ENCODE results near the gene CSRP1. TPM values are rescaled to one million over a fixed set of nuclear protein-coding genes. Genes with fewer than 3 reads are reported as not detected.
A peak's percentile ranks its signal among the peaks of the same experiment; 100 is the strongest.
"Not testable (repeated sequence)": the region's sequence is repeated elsewhere in the genome, so short reads cannot be mapped to it uniquely, and the experiment has no call there.

The CSRP1 gene
- polyA plus RNA-seq, 4 donors: 137 to 155 (median 150) TPM

DNA sequence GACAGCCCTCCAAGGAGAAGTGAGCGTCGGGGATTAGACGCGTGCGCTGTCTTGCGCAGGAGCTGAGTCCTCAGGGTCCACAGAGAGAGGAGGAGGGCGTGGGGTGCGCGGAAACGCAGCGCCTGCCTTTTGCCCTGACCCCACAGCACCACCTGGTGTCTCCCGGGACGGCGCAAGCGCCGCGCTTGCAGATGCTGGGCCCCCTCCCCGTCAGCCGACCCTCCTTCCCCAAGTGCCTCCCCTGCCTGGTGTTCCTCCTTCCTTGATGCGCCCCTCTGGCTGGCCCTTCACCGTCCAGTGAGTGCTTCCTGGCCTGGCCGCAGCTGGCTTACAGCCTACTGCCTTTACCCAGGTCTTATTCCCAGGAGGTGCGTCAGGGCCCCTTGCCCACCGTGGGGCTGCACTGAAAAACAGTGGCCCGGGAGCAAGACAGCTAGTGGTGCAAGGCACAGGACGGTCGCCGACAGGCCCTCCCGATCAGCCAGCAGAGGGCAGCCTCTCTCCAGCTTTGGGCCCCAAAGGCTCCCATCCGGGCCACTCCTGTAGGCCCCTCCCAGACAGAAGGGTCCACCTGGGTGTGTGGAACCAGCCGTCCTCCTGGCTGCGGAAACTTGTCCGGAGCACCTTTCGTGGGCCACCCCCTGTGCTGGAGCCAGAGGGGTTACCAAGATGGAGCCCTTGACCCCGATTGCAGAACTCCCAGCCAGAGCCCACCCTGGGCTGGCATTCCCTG lies 25.0 kb downstream of the CSRP1 start:
- no peak for DNase-seq (ENCODE audit: low read depth in 4 of 4, low spot score in 3 of 4)

DNA sequence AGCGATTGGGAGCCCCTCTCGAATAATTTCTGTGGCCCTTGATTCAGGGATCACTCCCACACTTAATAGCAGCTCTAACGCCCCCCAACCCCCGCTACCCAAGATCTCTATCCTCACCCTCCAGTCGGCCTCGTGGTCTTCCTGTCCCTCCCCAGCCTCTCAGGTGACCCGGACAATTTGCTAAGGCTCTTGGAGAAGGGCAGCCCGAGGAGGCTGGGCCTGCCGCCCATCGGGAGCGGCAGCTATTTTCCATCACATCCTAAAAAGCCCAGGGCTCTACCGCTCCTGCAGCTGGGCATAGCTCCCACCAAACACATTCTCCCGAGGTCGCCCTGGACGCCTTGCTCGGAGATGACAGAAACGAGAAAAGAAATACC lies 25.9 kb downstream of the CSRP1 start:
- no peak for DNase-seq (ENCODE audit: low read depth in 4 of 4, low spot score in 3 of 4)

DNA sequence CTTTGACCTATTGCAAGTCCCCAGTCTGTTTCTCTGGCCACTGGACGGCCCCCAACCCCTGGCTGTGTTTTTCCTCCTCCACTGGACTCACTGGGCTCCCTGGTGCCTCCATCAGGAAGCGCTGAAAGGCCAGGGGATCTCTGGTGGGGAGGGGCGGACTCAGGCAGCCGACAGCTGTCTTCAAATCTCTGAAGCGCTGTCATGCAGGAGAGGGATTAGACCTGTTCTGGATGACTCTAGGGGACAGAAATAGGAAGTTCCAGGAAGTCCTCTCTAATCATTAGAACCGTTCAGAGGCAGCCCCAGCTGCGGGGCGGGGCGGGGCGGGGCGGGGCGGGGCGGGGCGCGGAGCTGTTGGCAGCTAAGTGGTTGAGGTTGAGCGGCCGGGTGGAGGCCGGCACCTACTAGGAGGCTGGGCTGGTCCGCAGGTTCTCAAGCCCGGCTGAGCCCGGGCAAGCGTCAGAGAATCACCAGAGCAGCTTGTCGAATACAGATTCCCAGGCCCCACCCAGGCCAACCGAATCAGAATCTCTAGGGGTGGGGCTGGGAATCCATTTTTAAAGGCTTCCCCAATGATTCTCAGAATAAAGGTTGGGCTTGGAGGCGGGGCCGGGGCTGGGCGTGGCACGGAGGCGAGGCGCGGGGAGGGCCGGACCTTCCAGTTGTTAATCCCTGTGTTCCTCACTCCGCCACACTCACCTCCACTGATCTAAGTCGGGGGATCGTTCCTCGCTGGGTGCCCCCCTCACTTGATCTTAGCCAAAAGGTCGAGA lies 26.5 kb downstream of the CSRP1 start:
- DNase-seq (ENCODE audit: low read depth in 4 of 4, low spot score in 3 of 4): no peak

DNA sequence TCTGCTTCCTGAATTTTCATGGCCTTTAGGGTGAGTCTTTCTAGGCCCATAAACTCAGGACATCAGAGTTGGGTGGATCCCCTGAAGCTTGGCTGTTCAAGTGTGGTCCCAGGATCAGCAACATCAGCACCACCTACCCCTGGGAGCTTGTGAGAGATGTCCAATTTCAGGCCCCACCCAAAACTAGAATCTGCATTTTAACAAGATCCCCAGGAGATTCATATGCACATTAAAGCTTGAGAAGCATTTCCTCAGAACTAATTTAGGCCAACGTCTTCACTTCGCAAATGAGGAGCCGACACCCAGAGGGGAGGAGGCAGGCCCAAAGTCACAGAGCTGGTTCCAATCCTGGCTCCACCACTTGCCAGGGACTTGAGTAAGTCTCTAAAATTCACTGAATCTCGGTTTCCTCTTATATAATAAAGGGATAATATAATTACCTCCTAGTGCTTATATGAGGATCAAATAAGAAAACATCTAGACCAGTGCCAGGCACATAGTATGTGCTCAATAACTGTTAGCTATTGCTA lies 27.7 kb downstream of the CSRP1 start:
- no peak for DNase-seq (ENCODE audit: low read depth in 4 of 4, low spot score in 3 of 4)

DNA sequence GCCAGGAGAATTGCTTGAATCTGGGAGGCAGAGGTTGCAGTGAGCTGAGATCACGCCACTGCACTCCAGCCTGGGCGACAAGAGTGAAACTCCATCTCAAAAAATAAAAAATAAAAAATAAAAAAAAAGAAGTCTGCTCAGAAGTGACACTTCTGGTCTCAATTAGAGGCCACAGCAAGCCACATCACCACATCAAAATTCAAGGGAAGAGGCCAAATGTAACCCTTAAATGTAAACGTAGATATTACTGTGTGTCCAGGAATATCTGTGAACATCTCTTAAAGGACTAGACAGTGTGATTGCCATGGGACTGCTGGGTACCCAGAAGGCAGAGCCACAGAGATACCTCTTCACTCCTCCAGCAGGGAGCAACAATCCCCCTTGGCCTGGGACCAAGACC lies 28.3 kb downstream of the CSRP1 start:
- DNase-seq (ENCODE audit: low read depth in 4 of 4, low spot score in 3 of 4): not testable (repeated sequence)

DNA sequence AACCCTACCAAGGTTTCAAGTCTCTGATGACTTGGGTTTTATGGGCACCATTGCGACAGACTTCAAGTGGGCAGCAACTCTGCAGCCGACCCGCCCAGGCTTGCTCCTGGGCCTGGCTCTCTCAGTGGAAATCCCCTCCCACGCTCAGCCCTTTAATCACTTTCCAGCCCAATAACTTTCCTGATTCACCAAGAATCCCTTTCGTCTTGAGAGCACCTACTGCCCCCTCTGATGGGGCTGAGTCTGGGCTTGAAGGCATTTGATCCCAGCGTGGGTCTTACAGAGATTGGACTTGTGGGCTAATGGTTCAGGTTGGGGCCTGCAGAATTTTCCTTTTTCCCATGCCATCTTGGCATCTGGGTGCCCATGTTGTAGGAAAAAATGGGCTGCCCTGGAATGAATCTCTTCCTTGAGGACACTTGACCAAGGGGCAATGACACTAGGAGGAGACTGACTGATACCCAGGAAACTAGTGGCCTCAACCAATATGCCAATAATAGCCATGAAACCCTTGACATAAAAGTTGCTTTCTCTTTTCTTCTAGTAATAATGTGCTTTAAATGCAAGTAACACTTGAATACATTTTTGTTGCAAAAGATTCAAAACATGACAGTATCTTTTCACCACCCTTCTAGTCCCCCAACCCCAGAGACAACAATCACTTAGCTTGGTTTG lies 30.1 kb downstream of the CSRP1 start:
- no peak for DNase-seq (ENCODE audit: low read depth in 4 of 4, low spot score in 3 of 4)

DNA sequence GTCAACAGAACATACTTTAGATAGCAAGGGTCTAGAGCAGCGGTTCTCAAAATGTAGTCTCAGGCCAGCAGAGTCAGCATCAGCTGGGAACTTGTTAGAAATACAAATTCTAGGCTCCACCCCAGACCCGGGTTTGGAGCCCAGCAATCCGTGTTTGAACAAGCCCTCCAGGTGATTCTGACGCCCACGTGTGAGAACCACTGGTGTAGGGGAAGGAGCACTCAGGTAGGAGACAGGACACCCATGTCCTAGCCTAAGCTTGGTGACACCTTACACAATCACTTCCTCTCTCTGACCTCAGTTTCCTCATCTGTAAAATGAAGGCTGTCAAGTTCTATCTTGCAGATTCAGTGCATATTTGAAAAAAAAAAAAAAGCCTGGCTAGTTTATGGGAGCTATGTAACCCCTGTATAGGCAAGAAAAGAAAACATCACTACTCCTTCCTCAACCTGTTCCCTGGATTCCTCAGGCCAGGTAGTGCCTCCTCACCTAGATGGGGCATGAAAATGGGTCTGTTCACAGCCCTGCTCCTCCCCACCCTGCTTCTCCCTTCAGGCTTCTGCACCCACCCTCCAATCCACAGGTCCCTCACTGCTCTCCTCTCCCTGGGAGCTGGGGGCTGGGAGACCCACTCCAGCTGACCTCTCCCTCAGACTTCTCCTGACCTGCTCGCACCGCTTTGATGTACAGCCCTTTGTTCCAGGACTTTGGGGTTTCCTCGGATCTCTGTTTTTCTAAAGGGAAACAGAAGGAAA lies 30.8 kb downstream of the CSRP1 start:
- no peak for DNase-seq (ENCODE audit: low read depth in 4 of 4, low spot score in 3 of 4)

DNA sequence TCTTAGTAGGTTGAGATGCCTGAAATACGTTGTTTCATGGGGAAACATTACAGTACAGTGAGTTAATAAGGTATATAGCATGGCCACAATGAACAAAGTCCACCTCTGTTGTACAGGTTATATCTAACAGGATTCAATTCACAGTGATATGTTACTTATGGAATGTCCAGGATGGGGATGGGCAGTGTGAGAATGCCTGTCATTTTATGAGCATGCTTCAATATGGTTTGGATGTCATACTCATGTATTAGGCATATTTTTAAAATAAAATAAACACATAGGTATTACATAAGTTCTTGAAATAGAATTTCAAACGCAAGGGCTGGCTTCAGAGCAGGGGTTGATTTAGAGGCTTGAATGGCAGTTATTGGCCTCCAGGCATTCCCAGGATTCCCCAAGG lies 31.8 kb downstream of the CSRP1 start:
- DNase-seq (ENCODE audit: low read depth in 4 of 4, low spot score in 3 of 4): no peak

DNA sequence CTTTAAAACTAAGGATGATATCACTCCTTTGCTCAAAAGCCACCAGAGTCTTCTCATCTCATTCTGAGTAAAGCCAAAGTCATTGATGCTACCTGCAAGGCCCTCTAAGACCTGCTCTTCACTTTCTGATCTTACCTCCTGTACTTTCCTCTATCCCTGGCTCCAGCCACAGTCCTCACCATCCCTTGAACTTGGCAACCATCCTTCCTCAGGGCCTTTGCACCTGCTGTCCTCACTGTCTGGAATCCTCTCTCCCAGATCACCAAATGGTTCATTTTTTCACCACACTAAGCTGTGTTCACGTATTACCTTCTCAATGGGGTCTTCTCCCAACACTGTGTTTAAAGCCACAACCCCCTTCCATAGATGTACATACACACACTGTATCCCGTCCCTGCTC lies 33.6 kb downstream of the CSRP1 start:
- no peak for DNase-seq (ENCODE audit: low read depth in 4 of 4, low spot score in 3 of 4)

DNA sequence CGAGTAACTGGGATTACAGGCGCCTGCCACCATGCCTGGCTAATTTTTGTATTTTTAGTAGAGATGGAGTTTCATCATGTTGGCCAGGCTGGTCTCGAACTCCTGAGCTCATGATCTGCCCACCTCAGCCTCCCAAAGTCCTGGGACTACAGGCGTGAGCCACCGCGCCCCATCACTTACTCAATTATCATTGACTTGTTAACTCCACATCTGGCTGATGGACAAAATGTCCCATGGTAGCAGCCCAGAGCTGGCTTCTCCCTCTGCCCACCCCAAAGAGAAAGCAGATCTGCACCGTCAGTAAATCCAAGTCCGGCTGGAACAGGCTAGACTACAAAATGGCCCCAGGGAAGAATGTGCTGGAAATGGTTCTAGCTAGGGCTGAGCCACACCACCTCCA lies 34.6 kb downstream of the CSRP1 start:
- DNase-seq (ENCODE audit: low read depth in 4 of 4, low spot score in 3 of 4): not testable (repeated sequence)

DNA sequence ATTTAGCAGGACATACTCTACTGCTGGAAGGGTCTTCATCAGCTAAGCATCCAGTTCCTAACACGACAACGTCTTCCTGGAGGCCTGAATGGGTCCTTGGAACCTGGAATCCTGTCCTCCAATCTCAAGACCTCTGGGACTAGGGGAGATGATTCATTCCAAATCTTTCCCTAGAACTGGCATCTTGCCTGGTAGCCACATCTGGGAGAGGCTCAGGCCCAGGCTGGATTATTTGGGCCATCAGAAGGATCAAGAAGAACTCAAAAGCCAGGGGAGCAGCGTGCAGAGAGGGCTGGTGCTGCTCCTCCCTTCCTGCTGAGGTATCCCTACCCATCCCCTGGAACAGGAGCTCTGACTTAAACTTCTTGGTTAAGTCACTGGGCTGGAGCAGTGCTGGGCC lies 35.2 kb downstream of the CSRP1 start:
- DNase-seq (ENCODE audit: low read depth in 4 of 4, low spot score in 3 of 4): no peak

DNA sequence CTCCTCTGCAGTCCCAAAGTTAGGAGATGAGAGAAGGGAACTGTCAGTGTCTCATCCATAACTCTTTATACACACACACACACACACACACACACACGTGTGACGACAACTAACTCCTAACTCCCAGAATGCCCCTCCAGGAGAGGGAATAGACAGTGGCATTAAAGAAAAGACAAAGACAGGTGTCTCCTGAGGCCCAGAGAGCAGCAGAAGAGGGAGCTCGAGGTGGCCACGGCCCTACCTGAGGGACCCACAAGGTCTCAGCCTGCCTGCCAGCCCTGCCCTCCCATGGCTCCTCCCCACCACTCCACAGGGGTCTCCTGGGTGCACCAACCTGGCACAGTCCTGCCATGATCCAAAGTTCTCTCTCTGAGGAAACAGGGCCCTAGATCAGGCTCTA lies 36.3 kb downstream of the CSRP1 start:
- DNase-seq (ENCODE audit: low read depth in 4 of 4, low spot score in 3 of 4): no peak

DNA sequence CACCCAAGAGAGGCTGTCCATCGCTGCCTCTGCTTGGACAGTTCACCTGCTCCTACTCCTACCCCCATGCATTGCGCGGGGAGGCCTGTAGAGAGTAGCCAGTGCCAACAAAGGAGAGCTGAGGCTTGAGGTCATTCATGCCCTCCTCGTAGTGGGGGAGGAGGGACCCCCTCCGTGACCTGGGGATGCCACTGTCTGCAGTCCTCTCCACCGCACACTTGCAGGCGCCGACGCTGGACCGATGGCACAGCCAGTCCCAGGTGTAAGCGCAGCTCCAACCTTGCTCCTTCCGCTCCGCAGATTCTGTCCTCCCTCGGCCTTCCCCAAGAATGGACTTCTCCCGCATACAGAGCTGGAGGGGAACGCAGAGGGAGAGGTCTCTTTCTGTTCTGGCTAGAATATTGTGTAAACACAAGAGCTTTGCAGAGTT lies 37.3 kb downstream of the CSRP1 start:
- no peak for DNase-seq (ENCODE audit: low read depth in 4 of 4, low spot score in 3 of 4)

DNA sequence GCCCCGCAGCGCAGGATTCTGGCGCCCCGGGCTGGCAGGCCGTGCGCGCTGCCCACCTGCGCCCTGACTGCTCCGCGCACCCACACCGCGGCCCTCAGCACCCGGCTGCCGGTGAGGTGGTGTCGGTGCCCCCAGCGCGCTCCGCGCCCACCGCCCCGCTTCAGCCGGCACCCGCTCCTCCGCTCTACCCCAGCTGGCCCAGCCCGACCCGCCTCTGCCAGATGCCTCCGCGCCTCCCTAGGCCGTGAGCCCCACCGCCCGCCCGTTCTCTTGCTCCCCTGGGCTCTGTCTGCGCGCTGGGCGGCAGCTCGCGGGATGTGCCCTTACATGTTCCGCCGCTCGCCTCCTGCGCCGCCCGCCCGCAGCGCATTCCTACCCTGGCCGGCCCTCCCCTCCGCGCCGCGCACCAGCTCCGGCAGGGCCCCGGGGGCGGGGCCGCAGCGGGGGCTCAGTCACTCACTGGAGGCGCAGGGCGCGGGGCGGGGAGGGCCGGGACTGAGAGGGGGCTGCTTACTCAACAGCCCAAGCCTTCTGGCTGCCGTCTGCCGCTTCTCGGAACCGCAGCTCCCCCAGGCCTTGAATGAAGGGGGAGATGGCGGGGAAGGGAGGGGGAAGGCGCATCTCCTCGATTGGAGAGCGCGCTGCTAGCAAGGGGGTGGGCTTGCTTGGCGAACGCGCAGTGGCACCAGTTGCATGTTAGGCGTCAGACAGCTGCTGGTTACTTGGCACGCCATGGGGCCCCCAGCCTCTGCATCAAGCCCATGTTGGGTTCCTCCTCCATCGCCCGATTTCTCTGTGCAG lies 37.9 kb downstream of the CSRP1 start, which contains the start of gene PHLDA3:
Gene PHLDA3 (minus strand): TSS at position 345 of the 801 bp plus-strand sequence. CDS start 402 bp downstream, outside the sequence.
- DNase-seq (ENCODE audit: low read depth in 4 of 4, low spot score in 3 of 4): peak in 2 of 4 donors; percentile 59 to 64

DNA sequence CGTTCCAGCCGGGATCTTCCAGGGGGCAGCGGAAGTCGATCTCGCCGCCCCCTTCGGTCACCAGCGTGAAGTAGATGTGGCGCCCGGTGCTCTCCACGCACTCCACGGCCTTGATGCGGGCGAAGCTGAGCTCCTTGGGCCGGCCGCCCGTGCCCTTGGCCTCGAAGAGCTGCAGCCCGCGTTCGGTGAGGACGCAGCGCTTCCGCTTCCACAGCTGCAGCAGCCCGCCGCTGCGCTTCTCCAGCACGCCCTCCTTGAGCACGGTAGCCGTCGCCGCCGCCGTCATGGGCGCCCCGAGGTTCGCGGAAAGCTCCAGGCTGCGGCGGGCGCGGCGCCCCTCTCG lies 38.5 kb downstream of the CSRP1 start:
- DNase-seq (ENCODE audit: low read depth in 4 of 4, low spot score in 3 of 4): no peak

DNA sequence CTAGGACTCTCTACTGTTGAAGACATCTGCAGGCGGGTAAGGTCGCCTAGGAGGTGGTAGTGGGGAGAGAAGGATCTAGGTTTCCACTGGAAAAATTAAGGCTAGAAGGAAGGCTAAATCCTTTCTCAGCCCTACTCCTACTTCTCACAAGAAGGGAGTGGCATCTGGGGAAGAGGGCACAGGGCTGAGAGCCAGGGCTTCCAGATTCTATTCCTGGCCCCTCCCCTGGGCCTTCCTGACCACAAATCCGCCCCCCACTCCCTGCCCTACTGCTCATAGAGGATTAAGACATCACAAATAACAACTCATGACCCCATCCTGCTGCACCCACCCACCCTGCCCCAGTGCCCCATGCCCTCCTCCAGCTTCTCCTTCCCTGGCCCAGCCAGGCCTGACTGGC lies 40.4 kb downstream of the CSRP1 start:
- DNase-seq (ENCODE audit: low read depth in 4 of 4, low spot score in 3 of 4): no peak

DNA sequence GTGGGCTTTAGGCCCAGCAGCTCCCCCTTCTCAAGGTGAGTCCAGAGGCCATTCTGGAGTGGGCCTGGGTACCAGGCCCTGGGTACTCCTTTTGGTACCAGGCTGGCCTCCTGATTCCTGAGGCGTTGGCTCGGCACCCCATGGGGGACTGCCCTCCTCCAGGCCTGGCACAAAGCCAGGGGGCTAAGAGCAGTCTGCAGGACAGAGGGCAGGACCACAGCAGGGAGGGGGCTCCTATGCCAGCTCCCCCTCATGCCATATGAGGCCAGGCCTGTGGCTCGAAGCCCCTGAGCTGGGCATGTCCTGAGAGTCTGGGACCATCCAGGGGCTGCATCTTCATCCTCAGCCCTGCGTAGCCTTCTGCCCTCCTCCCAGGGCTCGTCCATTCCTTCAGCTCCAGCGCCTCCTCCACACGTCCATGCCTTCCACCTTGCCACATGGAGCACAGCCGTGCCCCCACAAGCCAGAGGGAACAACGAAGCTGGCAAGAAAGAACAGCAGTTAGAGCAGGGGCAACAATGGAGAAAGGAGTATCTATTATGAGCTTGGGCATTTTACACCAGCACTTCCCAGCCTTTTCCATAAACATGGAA lies 41.1 kb downstream of the CSRP1 start:
- DNase-seq (ENCODE audit: low read depth in 4 of 4, low spot score in 3 of 4): no peak

DNA sequence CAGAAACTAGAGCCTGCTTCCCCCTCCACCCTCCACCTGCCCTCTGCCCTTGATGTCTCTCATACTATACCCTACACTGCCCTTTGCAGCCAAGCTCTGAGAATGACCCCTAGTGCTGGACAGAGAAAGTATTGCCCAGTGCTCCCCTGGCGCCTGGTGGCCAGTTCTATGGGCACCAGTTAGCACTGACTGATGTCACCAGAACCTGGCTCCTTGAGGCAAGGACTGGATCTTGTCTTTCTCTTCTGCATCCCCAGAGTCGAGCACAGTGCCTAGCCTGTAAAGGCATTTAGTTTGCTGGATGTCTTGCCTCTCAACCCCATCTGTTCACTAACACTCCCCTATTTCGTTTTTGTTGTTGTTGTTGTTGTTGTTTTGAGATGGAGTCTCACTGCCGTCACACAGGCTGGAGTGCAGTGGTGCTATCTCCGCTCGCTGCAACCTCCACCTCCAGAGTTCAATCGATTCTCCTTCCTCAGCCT lies 43.8 kb downstream of the CSRP1 start:
- no peak for DNase-seq (ENCODE audit: low read depth in 4 of 4, low spot score in 3 of 4)
